Right renal cortex interstitium (tissue), 3 donors: Measurements from ENCODE around the gene HS2ST1. TPM values are rescaled to one million over a fixed set of nuclear protein-coding genes. Genes with fewer than 3 reads are reported as not detected.
A peak's percentile ranks its signal among the peaks of the same experiment; 100 is the strongest.

Source experiments
- DNase-seq, 3 donors: peaks; one replicate each; pipeline ENCODE4 v3.0.0-alpha.2; 2013; ENCODE audit warnings: low read depth in 3 of 3, low spot score in 2 of 3
- polyA plus RNA-seq, 3 donors: library from polyadenylated mRNA; unstranded; fragments of 120-200 nt; gene quantifications; one replicate each; pipeline ENCODE4 v1.2.1, GENCODE V29; 2013; ENCODE audit not compliant: insufficient read length in 3 of 3

HS2ST1 gene
- polyA plus RNA-seq, 3 donors = 45.6 to 52.2 (median 49.6) TPM

DNA sequence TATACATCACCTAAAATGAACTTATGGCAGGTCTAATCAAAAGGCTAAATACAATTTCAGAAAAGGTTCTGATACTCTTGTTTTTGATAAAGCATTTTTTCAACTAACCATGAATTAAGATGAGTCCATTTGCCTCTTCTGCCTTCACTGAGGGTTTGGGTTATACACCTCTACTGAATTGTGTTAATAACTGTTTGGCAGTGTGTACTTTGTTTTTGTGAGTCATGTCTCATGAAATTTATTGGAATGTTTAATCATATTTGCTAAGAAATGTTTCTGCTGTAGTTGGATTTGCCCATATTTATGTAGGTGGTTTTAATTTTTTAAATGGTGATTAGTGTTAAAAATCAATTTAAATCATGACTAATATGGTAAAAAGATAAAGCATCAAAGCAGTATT, 190.5 kb downstream of the HS2ST1 start:
- no peak for DNase-seq

DNA sequence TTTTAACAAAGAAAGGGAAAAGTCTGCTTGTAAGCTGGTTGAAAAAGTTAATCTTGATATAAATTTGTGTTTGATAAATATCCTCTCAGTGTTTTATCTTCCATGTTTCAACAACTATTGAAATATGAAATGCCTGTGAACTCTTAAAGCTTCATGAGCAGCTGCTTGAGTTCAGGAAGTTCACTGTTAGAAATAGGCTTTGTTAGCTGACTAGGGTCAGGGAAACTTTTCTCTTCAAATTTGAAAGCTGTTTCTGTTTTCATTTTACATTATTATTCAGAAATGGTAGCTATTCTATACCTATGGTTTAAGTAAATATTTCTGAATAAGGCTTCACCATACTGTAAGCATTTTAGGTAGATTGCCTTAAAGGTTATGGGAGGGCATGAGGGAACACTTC, 191.7 kb downstream of the HS2ST1 start:
- DNase-seq = no peak

DNA sequence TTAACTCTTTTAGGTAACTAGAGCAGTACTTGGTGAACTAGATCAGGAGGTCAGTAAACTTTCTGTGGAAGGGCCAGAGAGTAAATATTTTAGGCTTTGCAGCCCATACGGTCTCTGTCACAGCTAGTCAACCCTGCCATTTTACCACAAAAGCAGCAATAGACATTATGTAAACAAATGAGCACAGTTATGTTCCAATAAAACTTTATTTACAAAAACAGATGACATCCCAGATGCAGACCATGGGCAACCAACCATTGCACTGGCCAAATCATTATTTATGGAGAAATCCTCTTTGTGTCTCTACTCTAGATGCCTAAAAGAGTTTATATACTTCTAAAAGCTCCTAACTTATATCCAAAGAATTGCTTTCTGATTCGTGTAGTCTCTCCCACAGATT, 192.4 kb downstream of the HS2ST1 start:
- no peak for DNase-seq

DNA sequence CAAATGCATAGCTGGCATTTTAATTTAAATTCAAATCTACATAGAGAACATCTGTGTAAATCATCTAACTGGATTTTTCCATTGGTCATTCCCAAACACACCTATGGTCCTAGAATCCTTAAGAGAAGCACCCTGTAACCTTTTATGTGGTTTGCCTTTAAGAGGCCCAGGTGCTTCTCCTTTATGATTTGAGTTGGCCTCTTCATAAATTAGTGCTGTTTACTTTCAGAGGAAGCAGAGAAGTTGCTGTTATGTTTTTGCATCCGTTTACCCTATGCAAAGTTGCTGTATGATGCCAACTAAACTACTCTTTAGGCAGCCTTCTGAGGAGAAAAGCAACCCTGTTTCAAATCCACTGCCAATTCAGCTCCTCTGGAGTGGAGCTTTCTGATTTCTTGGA, 193.8 kb downstream of the HS2ST1 start:
- DNase-seq = no peak

DNA sequence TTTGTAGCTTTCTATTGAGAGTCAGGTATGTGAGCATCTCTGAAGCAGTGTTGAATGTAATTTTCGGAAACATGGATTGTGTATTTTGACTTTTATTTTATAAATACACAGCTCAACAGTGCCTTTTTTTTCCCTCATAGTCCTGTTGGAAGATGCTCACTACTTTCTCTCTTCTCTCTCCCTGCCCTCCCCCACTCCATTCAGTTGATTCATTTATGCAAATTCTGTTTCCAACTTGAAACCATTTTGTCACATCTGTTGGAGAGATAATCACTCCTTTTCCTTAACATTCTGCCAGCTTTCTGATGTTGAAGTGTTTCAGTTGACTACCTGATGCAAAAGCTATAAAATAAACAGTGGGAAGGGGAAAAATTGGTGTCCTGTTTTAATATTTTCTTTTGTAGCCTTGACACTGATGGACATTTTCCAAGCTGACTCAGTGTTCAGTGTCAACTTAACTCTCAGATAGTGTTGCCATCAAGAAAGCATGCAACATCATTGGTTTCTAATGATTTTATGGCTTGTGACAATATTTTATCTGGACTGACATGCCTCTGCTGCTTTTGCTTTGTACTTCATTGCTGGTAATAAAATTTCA, 194.5 kb downstream of the HS2ST1 start:
- DNase-seq = no peak

DNA sequence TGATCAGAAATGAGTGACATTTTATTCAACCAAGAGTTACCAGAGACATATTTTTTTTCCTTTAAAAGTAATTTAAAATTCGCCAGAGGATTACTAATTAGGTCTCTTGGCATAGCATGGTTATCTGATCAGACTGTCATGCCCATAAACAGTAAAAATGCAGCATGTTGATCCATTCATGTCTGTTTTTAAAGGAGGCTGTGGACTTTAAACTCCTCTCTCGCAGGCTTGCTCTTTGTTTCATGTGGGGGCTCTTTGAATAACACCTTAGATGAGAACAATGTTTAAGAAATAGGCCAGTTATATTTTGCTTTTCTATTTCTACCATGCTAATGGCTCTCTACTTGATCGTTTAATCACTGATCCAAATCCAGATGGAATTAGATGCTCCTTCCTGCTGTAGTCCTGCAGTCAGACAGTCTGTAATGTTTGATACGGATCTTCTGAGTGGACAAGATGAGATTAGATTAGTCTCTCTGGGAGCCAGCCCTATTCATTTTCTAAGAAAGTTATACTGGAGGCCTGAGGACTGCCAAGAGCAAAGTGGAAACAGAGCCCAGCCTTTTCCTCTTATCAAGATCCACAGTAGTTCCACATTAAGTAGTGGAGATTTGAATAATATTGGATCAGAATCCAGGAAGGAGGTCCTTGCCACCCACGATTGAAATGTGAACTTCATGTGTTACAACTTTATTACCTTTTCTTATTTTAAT, 197.4 kb downstream of the HS2ST1 start:
- DNase-seq = no peak

DNA sequence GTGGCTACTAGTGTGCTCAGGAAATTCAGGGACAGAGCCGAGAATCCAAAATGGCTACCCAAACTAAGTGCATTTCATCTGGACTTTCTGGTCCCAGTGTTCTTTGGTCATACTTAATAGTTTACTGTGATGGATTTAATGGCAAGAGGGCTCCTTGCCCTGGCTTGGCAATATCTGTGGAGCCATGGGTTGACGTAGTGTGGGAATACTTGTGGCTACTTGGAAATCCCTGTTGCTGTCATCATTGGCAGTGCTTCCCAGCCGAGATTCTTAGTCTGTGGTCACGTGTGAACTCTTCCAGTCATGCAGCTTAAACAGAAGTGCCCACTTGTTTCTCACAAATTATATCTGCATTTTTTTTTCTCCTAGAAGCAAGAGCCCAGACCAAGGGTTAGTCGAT, 198.9 kb downstream of the HS2ST1 start:
- no peak for DNase-seq

DNA sequence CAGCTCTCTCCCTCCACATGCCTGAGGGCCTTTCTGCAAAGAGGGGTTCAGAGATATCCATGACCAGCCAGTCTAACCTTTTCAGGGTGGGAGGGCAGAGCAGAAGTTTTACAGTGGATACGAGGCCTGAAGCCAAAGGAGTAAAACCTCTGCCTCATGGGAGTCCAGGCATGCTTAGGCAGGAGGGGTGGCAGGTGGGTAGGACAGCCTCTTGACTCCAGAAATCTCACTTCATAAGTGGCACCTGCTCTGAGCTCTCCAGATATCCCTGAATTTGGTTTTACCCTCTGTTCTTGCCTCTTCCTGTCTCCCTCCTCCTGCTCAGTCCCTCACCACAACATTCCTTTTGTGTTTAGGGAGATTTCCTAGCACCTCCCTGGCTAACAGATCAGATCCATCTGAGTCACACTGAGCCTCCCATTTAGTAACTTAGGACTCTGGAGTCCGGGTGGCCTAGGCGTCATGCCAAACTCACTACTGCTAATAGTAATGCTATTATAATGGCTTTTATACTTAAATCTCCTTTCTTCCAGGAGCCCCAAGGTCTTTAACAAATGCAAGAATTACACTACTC, 201.0 kb downstream of the HS2ST1 start:
- DNase-seq = no peak

DNA sequence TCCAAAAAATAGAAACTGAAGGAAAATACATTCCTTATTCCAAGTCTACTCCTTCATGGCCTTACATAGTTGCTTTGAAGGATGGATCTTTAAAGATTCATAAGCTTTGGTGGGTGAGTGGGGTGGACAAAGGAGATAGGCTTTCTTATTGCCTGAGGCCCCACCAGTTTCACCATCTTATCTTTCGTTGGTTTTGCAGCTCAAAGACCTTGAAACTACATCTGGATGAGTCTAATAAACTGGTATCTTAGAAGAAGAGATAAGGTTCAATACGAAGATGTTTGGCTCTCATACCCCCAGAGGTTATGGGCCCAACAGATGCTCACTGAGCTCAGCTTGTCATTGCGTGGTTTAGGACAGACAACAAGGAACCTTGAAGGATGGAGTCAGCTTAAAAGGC, 201.5 kb downstream of the HS2ST1 start:
- no peak for DNase-seq

DNA sequence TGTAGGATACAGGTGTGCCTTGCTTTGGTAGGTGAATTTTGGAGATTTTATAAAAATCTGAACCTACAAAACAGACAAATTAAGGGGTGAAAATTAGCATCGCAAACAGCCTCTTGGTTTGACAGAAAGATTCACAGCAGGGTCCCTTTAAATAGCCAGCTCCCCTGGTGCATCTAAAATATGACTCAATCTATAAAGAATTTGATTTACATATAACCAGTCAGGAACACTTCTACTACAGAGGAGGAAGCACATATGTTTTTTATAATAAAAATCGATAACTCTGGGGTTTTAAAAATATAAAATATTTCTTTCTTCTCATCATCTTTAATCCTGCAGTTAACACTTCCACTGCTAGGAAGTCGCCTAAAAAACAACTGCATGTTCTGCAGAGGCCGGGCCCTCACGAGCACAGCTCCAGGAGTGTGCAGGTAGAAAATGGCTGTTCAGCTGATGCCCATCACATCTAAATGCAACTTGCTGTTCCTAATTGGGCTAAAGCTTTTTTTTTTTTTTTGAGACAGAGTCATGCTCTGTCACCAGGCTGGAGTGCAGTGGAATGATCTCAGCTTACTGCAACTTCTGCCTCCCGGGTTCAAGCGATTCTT, 203.4 kb downstream of the HS2ST1 start:
- no peak for DNase-seq

DNA sequence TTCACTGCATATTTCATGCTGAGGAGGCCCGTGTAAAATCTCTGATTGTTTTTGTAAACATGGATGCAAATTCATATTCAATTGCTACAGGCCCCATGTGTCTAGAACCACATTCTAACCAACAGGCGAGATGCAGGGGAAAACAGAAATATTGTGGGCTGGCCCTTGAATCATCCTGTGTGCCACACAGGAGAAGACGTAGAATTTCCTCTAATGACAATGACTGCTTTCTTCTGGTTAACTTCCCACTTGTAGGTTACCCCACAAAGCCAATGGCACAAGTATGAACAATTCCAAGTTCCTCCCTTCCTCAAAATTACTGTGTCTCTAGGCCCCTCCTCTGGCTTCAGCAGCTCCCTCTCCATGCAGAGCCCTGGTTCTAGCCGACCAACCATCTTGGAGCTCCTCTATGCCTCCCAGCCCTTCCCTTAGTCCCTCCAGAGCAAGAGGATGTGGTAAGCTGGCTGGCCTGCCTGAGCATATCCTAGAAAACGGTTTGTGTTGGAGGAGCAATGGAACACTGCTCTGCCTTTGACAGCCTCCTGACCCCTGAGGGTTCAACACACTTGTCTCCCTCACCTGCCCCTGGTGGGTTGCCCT, 205.2 kb downstream of the HS2ST1 start:
- DNase-seq = no peak

DNA sequence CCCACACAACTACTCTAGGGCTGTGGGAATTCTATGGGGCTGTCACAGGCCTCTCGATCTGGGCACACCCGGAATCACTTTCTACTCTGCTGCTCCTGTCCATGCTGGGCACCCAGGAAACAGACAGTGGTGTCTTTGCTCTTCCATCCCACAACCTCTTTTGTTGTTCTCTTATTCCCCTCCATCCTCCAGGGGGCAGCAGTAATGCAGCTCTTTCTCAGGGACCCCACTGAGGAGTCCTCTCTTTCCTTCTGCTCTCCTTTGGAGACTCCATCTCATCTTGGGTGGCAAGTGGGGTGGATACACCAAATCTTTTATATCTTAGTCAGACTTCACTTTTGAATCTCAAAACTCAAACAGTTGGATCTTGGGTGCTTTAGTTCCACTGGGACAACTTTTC, 206.3 kb downstream of the HS2ST1 start:
- no peak for DNase-seq

DNA sequence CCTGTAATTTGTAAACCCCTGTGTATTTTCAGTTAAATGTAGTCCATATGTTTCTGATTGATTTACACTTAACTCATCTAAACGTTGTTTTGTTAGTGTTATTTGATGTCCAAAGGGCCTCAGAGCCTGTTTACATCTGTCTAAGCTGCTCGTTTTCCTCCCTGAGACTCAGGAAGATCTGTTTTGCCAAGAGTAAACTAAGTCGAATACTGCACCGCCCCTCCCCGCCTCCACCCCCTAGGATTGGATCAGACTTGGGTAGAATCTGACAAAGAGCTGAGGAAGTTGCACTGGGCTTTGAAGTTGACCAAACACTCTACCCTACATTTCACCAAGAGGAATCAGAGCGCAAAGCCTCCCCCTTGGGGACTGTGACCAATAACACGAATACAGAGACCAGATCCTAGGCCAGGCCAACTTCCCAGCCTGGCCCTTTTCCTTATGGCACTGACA, 207.3 kb downstream of the HS2ST1 start:
- no peak for DNase-seq

DNA sequence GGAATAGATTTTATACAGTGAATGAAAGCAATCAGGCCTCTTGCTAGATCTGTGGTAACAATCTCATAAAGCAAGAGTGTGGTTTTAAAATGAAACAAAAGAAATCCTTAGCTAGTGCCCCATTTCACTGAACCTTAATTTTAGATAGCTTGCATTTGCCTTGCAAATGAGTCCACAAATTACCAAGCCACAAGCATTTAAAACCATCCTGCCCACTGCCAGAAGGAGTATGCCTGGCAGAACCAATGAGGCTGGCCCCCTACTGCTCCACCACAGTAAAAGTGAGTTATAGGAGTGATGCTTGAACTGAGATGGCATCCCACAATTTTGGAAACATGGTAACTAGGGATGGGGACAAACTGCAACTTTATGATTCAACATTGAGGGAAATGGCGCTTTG, 207.8 kb downstream of the HS2ST1 start:
- DNase-seq = no peak

DNA sequence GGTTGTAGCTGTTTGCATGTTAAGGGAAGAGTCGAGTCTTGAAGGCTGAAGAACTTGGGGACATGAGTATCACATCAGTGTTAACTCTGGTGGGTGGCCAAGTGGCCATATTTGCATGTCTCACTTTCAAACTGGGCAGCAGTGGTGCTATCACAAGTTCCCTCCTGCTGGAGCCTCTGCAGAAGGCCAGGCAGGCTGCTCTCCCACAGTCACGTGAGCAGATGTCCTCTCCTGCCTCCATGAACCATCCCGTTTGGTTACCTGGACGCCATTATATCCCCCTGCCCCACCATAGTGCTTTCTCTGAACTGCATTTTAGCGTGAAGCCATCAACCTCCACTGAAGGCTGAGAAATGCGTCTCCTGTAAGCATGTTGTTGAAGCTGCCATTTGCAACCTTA, 209.2 kb downstream of the HS2ST1 start:
- DNase-seq = no peak

DNA sequence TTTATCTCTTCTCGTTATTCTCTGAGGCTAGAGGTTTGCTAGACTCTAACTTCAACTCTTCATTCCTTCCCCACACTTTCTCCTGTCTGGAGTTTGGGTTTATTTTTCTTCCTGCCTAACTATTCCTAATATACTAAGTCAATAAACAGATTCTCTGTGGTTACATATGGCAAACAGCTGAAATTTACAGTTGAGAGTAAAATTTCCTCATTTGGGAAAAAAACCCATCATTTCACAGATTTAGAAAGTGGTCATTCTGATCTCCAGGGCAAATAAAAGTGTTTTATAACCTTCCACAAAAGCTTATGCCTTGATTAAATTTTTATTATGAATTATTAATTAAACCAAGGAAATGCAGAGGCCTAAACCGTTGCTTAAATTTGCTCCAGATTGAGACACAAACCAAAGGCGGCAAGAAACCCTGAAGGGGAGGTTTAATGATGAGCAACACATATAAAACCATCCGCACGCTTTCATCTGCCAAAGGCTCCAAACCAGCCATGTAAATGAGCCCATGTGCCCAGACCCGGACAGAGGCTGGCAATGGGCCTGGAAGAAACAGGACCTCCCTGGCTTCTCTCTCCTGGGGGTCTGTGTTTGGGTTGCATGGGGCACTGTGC, 212.6 kb downstream of the HS2ST1 start:
- DNase-seq = no peak

DNA sequence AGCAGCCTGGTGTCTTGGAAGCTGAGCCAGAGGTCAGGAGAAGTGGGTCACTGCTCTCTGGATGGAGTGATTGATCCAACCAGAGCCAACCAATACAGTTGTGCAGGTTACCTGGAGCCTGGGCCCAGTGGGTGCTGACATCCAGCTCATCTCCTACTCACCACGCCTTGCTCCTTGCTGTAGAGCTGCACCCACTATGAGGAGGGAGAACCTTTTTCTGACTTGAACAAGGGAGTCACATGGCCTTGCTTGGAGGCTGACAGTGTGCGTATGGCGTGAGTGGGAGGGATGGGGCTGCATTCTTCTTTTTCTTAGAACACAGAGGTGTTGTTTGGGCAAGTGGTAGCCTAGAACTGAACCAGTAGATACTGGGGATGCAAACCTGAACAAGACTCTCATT, 213.1 kb downstream of the HS2ST1 start:
- no peak for DNase-seq

DNA sequence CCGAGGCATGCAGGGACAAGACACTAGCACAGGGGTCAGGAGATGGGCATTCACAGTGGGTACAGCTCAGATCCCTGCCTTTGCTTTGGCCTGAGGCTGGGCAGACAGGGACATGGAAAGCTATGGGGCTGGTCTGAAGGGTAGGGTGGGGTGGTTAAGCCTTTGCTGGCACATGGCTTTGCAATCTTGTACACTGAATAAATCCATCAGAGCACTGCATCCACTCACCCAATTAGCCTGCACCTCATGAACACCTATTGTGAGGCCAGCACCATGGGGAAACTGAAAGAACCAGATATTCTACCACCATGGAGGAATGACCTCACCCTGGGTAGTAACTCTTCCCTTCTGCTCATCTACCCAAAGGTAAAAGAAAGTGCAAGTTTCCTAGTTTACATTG, 214.6 kb downstream of the HS2ST1 start:
- no peak for DNase-seq

DNA sequence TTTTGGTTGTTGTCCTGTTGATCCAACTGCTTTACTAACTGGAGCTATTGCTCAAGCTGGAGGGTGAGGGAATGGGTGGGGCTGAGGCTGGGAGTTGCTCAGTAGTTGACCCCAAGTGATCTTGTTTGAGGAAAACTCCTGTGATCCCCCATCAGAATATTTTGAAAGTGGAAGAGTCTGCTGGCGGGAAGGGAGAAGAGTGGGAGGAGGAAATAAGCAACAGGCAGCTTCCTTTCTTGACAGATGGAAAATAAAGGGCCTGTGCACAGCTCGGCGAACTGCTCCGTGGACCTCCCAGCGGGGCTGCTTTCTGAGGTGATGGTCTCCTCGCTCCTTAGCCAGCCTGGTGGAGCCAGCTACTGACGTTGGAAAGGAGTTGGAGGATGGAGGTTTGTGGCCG, 215.2 kb downstream of the HS2ST1 start:
- no peak for DNase-seq

DNA sequence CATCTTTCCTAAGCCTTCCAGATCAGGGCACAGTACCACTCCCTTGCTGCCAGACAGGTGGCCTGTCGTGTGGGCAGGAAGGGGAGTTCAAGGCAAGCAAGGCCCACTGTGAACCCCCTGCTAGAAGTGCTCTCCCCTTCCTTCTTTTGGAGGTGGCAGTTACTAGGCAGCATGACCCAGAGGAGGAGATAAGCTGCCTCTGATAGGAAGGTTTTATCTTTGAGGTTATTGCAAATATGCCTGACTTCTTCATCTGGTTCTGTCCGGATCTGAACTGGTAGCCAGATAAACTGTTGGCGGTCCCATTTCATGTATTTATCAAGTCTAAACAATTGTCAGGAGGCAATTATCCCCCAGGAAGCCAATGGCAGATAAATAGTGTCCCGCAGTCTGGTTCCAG, 216.0 kb downstream of the HS2ST1 start:
- no peak for DNase-seq

DNA sequence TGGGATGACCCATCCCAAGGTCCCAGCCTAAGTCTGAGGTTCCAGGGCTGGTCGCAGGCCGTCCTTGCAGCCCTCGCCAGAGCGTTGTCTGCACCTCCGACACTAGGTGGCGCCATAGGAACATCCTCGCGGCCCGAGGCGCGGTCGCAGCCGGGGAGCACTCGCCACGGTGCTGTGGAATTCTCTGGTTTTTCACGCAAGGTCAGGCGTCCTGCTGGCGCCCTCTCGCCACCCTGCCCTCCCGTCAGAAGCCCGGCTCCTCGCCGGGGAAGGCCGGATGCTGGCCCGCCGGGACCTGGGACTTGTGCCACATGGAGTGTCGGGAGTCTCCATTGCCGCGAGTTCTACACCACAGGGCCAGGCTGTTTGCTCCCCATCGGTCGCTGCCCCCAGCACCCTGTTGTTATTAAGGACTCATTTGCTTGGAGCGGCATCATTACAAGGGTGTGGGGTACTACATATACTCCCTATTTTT, 217.4 kb downstream of the HS2ST1 start:
- DNase-seq = peak in 2 of 3 donors; percentile 75 to 83
